HG03342 (cell line): ENCODE results near the gene USP36.
"Not testable (repeated sequence)": the region's sequence is repeated elsewhere in the genome, so short reads cannot be mapped to it uniquely, and the experiment has no call there.

Source experiments
- ATAC-seq: cut with Tn5 transposase; IDR thresholded peaks from one replicate; pipeline ENCODE4 v1.9.1; 2021; ENCODE audit warnings: mild to moderate bottlenecking, moderate library complexity; ENCODE audit not compliant: unreplicated experiment

USP36 gene

GRCh38 chr17:78793968-78794367 is 46.6 kb downstream of the USP36 start:
- no peak for ATAC-seq

GRCh38 chr17:78793415-78793814 is 47.2 kb downstream of the USP36 start:
- ATAC-seq: no peak

GRCh38 chr17:78791840-78792709 is 48.5 kb downstream of the USP36 start:
- no peak for ATAC-seq

GRCh38 chr17:78790552-78790951 is 50.1 kb downstream of the USP36 start:
- no peak for ATAC-seq

- ATAC-seq: no peak
These were observed 50.9 kb downstream of the USP36 start for GRCh38 chr17:78789663-78790181.

GRCh38 chr17:78789149-78789662 is 51.4 kb downstream of the USP36 start:
- ATAC-seq: no peak

GRCh38 chr17:78788451-78788850 is 52.2 kb downstream of the USP36 start:
- no peak for ATAC-seq

GRCh38 chr17:78787444-78787843 is 53.2 kb downstream of the USP36 start:
- ATAC-seq: no peak

- ATAC-seq: no peak
These were observed 55.0 kb downstream of the USP36 start for GRCh38 chr17:78785663-78786057.

- no peak for ATAC-seq
These were observed 55.5 kb downstream of the USP36 start for GRCh38 chr17:78785011-78785662.

- no peak for ATAC-seq
These were observed 56.3 kb downstream of the USP36 start for GRCh38 chr17:78784352-78784751.

- no peak for ATAC-seq
These were observed 56.8 kb downstream of the USP36 start for GRCh38 chr17:78783711-78784324.

GRCh38 chr17:78781893-78782304 is 58.7 kb downstream of the USP36 start, which contains the start of gene CYTH1:
TSS of gene CYTH1 (minus strand) at chr17:78782273. CDS start at chr17:78782223, 50 bp downstream.
- peak; percentile 17 for ATAC-seq

- ATAC-seq: peak; percentile 15
These were observed 59.3 kb downstream of the USP36 start for GRCh38 chr17:78781104-78781892.

- no peak for ATAC-seq
These were observed 60.3 kb downstream of the USP36 start for GRCh38 chr17:78780335-78780734.

GRCh38 chr17:78779850-78780249 is 60.8 kb downstream of the USP36 start:
- no peak for ATAC-seq

- not testable (repeated sequence) for ATAC-seq
These were observed 61.3 kb downstream of the USP36 start for GRCh38 chr17:78779286-78779651.

- no peak for ATAC-seq
These were observed 62.7 kb downstream of the USP36 start for GRCh38 chr17:78777881-78778280.

- ATAC-seq: peak; percentile 53
These were observed 65.5 kb downstream of the USP36 start for GRCh38 chr17:78774956-78775571.

GRCh38 chr17:78774453-78774852 is 66.2 kb downstream of the USP36 start:
- ATAC-seq: peak; percentile 14
